WTC11 (cell line): ENCODE results near the gene KLHL25. TPM values are rescaled to one million over a fixed set of nuclear protein-coding genes. Genes with fewer than 3 reads are reported as not detected.

Source experiments
- ATAC-seq: fragments of 200-7000 bp; cut with Tn5 transposase; 2 replicates; pipeline ENCODE4 v1.10.0; 2021; ENCODE audit warnings: mild to moderate bottlenecking, moderate library complexity
- CTCF ChIA-PET: fragments of 300-600 bp; sonication (Branson Sonifier 250); formaldehyde crosslinking; loops from one replicate; lab custom pipeline; 2021; ENCODE audit warnings: antibody characterized with exemption; lab: Charles Lee
- POLR2A ChIA-PET: fragments of 350-600 bp; sonication (Branson Sonifier 250); formaldehyde crosslinking; loops from one replicate; lab custom pipeline; 2021; ENCODE audit warnings: antibody characterized with exemption; lab: Charles Lee
- DNase-seq: peaks from one replicate; pipeline ENCODE4 v3.0.0; 2021; ENCODE audit warnings: low spot score
- H3K27ac Mint-ChIP-seq: 2 replicates; pipeline ENCODE4 v1.8.0; 2021; ENCODE audit warnings: mixed read lengths
- H3K27me3 Mint-ChIP-seq: 2 replicates; pipeline ENCODE4 v1.8.0; 2021; ENCODE audit warnings: low read depth, mild to moderate bottlenecking, moderate library complexity, mixed read lengths
- H3K36me3 Mint-ChIP-seq: 2 replicates; pipeline ENCODE4 v1.8.0; 2021; ENCODE audit warnings: mixed read lengths
- H3K4me1 Mint-ChIP-seq: 2 replicates; pipeline ENCODE4 v1.8.0; 2022; ENCODE audit warnings: mixed read lengths
- H3K4me3 Mint-ChIP-seq: 2 replicates; pipeline ENCODE4 v1.8.0; 2021; ENCODE audit warnings: mild to moderate bottlenecking, moderate library complexity, mixed read lengths
- H3K9me3 Mint-ChIP-seq: 2 replicates; pipeline ENCODE4 v1.8.0; 2021; ENCODE audit warnings: mixed read lengths
- ARID4B ChIP-seq: sonication (generic); formaldehyde crosslinking; IDR thresholded peaks from 2 replicates; pipeline ENCODE4 v1.8.0; 2023; ENCODE audit warnings: missing genetic modification reagents, mild to moderate bottlenecking, borderline replicate concordance
- CREM ChIP-seq: sonication (generic); formaldehyde crosslinking; IDR thresholded peaks from 2 replicates; pipeline ENCODE4 v1.8.1; 2022; ENCODE audit warnings: mild to moderate bottlenecking, missing genetic modification reagents, moderate library complexity
- ERG ChIP-seq: fragments of 250-450 bp; sonication (Bioruptor Pico); IDR thresholded peaks from 2 replicates; pipeline ENCODE4 v1.8.0; 2021; ENCODE audit warnings: mild to moderate bottlenecking
- ETV6 ChIP-seq: sonication (generic); formaldehyde crosslinking; IDR thresholded peaks from 2 replicates; pipeline ENCODE4 v1.8.1; 2022; ENCODE audit warnings: mild to moderate bottlenecking, missing genetic modification reagents
- FOXP1 ChIP-seq: sonication (generic); formaldehyde crosslinking; IDR thresholded peaks from 2 replicates; pipeline ENCODE4 v1.8.0; 2022; ENCODE audit warnings: missing genetic modification reagents, mild to moderate bottlenecking, moderate library complexity, borderline replicate concordance
- IRF1 ChIP-seq: sonication (generic); formaldehyde crosslinking; IDR thresholded peaks from 2 replicates; pipeline ENCODE4 v1.8.0; 2023; ENCODE audit warnings: missing genetic modification reagents
- IRF2 ChIP-seq: sonication (generic); formaldehyde crosslinking; IDR thresholded peaks from 2 replicates; pipeline ENCODE4 v1.8.0; 2022; ENCODE audit warnings: low read depth, missing genetic modification reagents, borderline replicate concordance
- NR3C1 ChIP-seq: sonication (generic); formaldehyde crosslinking; conservative IDR thresholded peaks from 2 replicates; pipeline ENCODE4 v1.8.1; 2023; ENCODE audit warnings: low read depth, mild to moderate bottlenecking, missing genetic modification reagents
- PRDM15 ChIP-seq: sonication (generic); formaldehyde crosslinking; IDR thresholded peaks from 2 replicates; pipeline ENCODE4 v1.8.0; 2022; ENCODE audit warnings: missing genetic modification reagents
- RELA ChIP-seq: sonication (generic); formaldehyde crosslinking; IDR thresholded peaks from 2 replicates; pipeline ENCODE4 v1.8.1; 2022; ENCODE audit warnings: missing genetic modification reagents, mild to moderate bottlenecking, borderline replicate concordance
- TCF7 ChIP-seq: sonication (generic); formaldehyde crosslinking; IDR thresholded peaks from 2 replicates; pipeline ENCODE4 v1.8.0; 2022; ENCODE audit warnings: mild to moderate bottlenecking, low read depth, missing genetic modification reagents, moderate library complexity
- ZNF281 ChIP-seq: sonication (generic); formaldehyde crosslinking; IDR thresholded peaks from 2 replicates; pipeline ENCODE4 v1.8.0; 2023; ENCODE audit warnings: mild to moderate bottlenecking, missing genetic modification reagents
- ZNF396 ChIP-seq: fragments of 250-450 bp; sonication (Bioruptor Pico); IDR thresholded peaks from 2 replicates; pipeline ENCODE4 v1.8.0; 2021; ENCODE audit warnings: mild to moderate bottlenecking, moderate library complexity, borderline replicate concordance
- ZNF423 ChIP-seq: fragments of 250-450 bp; sonication (Bioruptor Pico); IDR thresholded peaks from 2 replicates; pipeline ENCODE4 v2.1.2; 2022; ENCODE audit warnings: mild to moderate bottlenecking, moderate library complexity
- ZNF671 ChIP-seq: fragments of 250-450 bp; sonication (Bioruptor Pico); IDR thresholded peaks from 2 replicates; pipeline ENCODE4 v1.8.0; 2021; ENCODE audit warnings: mild to moderate bottlenecking
- total RNA-seq: library from RNA; stranded (reverse); gene quantifications from 3 replicates; pipeline ENCODE4 v1.2.3, GENCODE V29; 2021

Gene KLHL25
- total RNA-seq, 1 experiment from 2014 or later, result 14.1 TPM

GRCh38 chr15:85828126-85828525 is 33.4 kb upstream of the KLHL25 start:
- no peaks in the 10 kb centered on the region for H3K9me3 Mint-ChIP-seq
- ATAC-seq, result no peak
- no peaks in the 10 kb centered on the region for H3K27me3 Mint-ChIP-seq
- H3K27ac Mint-ChIP-seq, result no peak overlapping the region
- no peak overlapping the region for H3K4me3 Mint-ChIP-seq
- H3K36me3 Mint-ChIP-seq, result no peaks in the 10 kb centered on the region
- no peak for TF ChIP-seq FOXP1 (CRISPR knock-in tag)
- TF ChIP-seq ZNF281 (CRISPR knock-in tag), result no peak
- no peak for TF ChIP-seq CREM (CRISPR knock-in tag)
- no peak for TF ChIP-seq ZNF423
- TF ChIP-seq PRDM15 (CRISPR knock-in tag), result no peak
- no peak for TF ChIP-seq RELA (CRISPR knock-in tag)
- TF ChIP-seq ZNF396 (CRISPR knock-in tag), result no peak
- no peak for TF ChIP-seq ZNF671 (CRISPR knock-in tag)
- no peak for TF ChIP-seq IRF2 (CRISPR knock-in tag)
- TF ChIP-seq, all 79 proteins: peak for 0
- CTCF ChIA-PET, result interaction anchor here (1.0 to 1.2 kb wide), 2 partner anchors 12 to 27 kb away, joined by 4 read pairs; no protein-coding TSS in a partner anchor
- DNase-seq, result no peak
- POLR2A ChIA-PET, result interaction anchor here (0.6 kb wide), 1 partner anchor 23 kb away, joined by 3 read pairs; no protein-coding TSS in a partner anchor
- H3K4me1 Mint-ChIP-seq, result no peaks in the 10 kb centered on the region

GRCh38 chr15:85826756-85827515 is 32.2 kb upstream of the KLHL25 start:
- TF ChIP-seq ERG (CRISPR knock-in tag), result no peak
- TF ChIP-seq NR3C1 (CRISPR knock-in tag), result no peak
- no peak for TF ChIP-seq IRF1 (CRISPR knock-in tag)
- TF ChIP-seq ETV6, result no peak
- TF ChIP-seq ARID4B, result no peak
- TF ChIP-seq TCF7 (CRISPR knock-in tag), result no peak
- Mint-ChIP-seq H3K9me3 (no peaks in the 10 kb centered on the region), H3K4me3 (no peak overlapping the region), H3K27ac (no peak overlapping the region), H3K4me1 (no peaks in the 10 kb centered on the region), H3K27me3 (no peaks in the 10 kb centered on the region), H3K36me3 (no peaks in the 10 kb centered on the region)
- no peak for DNase-seq
- ATAC-seq, result no peak
- ChIA-PET CTCF (interaction anchor here (0.6 to 1.2 kb wide), 2 partner anchors 13 to 323 kb away, joined by 3 to 5 read pairs; no protein-coding TSS in a partner anchor), POLR2A (no interaction called here)
